Measurements from ENCODE around the gene CEP170.
"Not testable (repeated sequence)": the region's sequence is repeated elsewhere in the genome, so short reads cannot be mapped to it uniquely, and the experiment has no call there.

DNA sequence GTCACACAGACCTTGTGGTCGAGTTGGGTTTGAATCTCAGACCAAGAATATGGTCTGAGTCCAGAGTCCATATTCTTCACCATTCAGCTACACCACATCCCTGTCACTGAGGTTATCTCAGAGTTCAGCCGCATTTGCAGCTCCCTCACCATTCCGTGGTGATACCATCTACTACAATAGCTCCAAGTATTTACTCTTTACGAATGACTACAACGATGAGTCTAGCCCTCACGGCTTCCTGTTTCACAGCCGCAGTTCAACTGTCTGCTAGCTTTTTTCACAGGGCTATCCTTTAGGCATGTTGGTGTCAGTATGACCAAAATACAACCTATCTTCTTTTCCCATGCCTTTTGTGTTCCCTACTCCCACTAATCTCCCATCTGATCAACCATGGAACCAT, 104.2 kb downstream of the CEP170 start:
- TF ChIP-seq, protein P1, sequence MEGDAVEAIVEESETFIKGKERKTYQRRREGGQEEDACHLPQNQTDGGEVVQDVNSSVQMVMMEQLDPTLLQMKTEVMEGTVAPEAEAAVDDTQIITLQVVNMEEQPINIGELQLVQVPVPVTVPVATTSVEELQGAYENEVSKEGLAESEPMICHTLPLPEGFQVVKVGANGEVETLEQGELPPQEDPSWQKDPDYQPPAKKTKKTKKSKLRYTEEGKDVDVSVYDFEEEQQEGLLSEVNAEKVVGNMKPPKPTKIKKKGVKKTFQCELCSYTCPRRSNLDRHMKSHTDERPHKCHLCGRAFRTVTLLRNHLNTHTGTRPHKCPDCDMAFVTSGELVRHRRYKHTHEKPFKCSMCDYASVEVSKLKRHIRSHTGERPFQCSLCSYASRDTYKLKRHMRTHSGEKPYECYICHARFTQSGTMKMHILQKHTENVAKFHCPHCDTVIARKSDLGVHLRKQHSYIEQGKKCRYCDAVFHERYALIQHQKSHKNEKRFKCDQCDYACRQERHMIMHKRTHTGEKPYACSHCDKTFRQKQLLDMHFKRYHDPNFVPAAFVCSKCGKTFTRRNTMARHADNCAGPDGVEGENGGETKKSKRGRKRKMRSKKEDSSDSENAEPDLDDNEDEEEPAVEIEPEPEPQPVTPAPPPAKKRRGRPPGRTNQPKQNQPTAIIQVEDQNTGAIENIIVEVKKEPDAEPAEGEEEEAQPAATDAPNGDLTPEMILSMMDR (IDR thresholded peaks at IDR 0.05) = not testable (repeated sequence)
- not testable (repeated sequence) for TF ChIP-seq ZFX (IDR thresholded peaks at IDR 0.05; ENCODE audit: borderline replicate concordance)
